NK-92 (cell line): ENCODE data around the gene MINDY4.

ENCODE experiments used
- DNase-seq: peaks from one replicate; lab custom pipeline; 2025; ENCODE audit not compliant: unreplicated experiment; lab: John Stamatoyannopoulos, UW

Gene MINDY4

DNA sequence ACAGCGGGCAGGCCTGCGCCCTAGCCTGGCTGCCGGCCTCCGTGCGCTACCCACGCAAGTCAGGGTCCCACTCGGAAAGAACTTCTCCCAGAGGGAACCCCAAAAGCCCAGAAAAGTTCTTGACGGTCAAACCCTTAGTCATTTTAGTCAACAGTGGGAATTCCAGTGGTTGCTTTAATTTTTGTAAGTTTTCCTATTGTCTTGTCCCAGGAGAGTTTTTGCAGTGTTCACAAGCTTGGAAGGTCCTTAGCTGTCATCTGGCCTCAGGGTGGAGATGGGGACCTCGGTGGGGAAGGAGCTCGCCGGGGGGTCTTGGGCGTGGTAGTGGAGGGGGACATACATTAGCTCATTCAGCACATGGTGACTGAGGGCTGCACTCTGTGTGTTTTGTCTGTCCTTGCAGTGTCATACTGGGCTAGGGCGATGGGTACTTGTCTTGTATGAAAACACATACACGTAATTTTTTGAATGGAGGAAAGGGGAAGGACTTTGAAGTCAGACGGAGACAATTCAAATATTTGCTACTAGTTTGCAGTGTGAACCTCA, 736 bp downstream of the MINDY4 start:
- no peak for DNase-seq

DNA sequence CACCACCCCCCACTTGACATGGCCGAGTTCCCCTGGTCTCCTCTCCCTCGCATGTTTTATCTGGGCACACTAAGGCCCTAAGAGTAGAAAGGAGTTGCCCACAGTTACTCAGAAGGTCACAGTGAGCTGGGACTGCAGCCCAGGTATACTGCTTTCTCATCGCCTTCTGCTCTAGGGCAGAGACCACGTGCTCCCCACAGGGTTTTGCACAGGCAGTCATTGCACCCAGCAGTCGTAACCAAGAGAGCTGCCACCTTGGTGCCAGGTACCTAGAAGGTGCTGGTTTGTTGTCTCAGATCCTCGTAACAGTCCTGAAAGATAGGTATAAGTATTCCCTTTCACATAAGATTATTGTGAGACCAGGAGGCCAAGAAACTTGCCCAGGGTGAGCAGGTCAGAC, 1.8 kb downstream of the MINDY4 start:
- no peak for DNase-seq

DNA sequence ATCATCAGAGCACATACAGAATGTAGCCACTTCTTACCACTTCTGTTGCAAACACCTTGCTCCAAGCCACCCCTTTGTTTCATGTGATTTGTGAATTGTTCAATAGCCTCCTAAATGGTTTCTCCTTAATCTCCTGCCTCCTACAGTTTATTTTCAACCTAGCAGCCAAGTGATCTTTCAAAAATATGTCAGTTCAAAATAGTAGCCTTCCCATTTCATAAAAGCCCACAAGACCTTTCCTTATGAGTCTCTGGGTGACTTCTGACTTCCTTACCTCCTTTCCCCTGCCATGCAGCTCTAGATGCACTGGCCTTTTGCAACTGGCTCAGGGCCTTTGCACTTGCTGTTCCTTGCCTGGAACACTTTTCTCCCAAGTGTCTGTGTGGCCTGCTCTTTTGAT, 4.8 kb downstream of the MINDY4 start:
- no peak for DNase-seq

DNA sequence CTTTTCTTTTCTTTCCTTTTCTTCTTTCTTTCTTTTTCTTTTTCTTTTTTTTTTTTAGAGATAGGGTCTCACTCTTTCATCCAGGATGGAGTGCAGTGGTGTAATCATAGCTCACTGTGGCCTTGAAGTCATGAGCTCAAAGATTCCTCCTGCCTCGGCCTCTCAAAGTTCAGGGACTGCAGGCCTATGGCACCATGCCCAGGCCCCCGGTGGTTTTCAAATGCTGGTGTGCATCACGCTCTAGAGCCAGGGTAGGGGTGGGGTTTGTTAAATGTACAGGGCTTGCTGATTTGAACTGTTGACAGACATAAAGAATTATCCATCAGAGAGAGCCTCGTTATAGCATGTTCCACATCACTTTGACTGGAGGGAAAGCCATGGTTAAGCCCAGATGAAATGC, 5.8 kb downstream of the MINDY4 start:
- no peak for DNase-seq

DNA sequence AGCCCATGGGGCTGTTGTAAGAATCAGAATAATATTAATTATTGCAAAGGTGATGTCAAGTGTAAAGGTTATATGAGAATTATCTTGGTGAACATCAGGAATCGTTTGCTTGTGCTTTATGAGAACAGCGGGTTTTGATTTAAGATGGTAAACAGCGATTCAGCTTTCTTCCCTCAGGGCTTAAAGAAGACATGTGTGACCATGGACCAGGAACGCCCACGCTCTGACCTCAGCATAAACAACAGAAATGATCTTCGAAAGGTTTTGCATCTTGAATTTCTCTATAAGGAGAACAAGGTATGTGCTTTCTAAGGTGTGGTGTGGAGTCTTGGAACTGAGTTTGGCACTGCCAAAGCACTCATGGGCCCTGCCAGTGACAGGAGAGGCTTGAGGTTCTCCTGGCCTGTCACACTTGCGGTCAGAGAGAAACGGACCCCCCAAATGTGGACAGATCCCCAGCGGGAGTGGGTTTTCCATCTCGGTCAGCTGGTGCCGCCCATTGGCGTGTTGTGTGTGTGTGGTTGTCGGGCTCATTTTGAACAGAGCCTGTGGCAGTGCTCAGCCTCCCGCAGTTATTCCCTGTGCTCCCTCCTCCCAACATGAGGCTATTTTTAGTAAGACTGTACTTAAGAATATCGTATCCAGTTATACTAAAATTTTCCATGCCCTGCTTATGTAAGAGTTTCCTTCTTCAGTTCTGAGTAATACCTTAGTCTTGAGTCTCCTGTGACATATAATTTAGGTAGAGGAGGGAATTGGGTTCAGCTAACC, 7.2 kb downstream of the MINDY4 start:
- no peak for DNase-seq

DNA sequence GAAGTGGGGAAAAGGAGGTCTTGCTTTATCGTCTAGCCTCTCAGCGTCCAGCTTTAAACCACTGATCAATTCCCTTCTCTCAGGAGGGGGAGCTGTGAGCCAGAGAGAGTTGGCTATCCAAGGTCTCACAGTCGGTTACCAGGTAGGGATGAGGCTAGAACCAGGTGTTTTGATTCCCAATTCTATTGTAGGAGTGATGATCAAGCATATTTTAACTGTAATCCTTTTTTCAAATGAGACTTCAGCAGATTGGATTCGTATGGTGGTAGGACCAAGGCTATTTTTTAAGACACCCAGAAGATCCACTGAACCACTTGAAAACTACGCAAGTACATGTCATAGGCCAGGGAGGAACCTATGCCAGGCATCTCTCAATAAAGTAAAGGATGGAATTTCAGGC, 8.4 kb downstream of the MINDY4 start:
- no peak for DNase-seq

DNA sequence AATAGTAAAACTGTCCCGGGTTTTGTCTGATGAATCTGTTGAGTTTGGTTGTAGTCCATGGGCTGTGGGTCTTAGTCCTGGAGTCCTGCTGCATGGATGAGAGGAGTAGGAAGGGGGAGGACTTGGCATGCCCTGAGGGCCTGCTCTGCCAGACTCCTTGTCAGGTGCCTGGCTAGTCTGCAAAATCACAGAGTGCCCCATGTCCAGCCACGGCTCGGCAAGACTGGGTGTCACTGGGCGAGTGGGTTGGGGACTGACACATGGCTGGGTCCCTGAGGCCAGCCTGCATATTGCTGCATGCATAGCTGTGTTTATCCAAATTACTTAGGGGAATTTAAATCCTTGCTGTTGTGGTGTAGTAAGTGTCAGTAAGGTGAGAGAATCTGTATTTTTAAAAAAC, 9.7 kb downstream of the MINDY4 start:
- no peak for DNase-seq

DNA sequence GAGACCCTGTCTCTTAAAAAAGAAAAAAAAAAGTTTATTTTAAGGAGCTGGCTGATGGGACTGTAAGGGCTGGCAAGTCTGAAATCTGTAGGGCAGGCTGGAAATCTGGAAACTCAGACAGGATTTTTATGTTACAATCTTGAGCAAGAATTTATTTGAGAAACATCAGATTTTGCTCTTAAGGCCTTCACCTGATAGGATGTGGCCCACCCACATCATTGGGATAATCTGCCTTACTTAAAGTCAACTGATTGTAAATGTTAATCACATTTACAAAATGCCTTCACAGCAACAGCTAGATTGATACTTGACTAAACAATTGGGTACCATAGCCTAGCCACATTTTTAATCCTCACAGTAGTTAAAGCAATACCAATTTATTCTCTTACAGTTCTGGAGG, 11.5 kb downstream of the MINDY4 start:
- DNase-seq: no peak

DNA sequence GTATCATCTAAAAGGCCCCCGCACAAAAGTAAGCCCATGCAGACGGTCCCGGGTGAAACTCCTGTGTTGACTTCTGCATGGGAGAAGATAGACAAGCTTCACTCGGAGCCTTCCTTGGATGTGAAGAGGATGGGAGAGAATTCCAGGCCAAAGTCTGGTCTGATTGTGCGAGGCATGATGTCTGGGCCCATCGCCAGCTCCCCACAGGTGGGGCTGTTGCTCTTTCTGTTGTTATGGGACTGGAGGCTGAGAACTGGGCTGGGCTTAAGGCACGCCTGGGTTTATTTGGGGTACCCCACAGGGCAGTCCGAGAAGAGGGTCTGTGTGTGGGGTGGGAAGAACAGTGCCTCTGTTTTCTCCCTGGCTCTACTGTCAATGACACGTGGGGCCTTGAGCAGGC, 14.6 kb downstream of the MINDY4 start:
- DNase-seq: no peak

DNA sequence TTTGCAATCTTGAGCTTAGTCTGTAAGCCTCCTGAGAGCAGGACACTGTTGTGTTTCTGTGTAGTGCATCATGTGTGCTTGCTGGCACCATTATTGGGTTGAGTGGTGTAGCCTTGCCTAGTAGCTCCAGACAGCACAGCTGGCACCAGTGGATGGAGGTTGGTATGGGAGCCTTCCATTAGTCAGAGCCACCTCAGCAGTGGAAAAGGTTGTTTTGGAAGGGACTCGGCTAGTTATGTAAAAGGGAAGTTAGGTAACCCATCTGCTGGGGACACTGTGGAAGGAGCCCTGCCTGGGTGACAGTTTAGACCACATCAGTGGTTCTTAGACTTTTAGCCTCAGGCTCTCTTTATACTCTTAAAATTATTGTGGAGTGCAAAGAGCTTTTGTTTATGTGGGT, 16.3 kb downstream of the MINDY4 start:
- DNase-seq: no peak

DNA sequence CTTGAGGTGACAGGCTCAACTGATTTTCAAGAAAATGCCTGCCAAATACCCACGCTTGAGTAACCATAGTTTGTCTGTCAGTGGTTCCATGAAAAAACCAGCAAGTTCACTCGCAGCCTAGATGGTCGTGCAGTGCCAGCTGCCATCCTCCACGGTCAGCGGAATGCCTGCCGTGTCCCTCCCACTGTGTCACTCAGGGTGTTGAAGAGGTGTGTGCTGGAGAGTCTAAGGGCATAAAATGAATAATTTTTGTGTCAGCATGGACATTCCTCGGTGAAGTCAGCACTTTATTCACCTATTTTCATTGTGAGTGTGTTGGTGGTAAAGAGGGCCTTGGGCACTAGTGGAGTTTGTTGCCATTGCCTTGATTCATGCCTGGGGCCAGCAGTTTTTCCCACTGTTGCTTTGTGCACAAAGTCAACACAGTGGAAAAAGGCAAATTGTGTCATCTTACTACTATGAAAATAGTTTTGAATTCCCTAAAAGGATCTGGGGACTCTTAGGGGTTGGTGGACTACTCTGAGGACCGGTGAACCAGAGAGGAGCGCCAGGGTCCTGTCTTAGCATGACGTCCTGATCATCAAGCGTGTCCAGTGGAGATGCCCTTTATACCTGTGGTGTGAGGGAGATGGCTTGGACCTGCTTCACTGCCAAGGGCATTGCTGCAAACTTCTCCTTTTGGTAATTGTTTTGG, 17.6 kb downstream of the MINDY4 start:
- DNase-seq: no peak

DNA sequence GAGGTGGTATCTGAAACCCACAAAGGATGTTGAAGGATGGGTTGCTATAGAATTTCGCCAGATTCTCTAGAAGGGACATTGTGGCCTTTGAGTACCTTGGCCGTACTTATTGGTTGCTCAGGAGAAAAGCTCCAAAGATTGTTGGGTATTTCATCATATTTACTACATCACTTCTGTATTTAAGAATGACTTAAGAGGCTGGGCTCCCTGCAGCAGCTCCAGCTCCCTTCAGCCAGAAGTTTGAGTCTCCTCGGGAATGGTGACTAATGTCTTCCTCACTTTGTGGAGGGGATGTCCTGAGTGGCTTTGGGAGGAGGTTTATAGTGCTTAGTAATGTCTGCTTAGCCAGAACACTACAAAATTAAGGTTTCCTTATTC, 18.1 kb downstream of the MINDY4 start:
- DNase-seq: no peak

DNA sequence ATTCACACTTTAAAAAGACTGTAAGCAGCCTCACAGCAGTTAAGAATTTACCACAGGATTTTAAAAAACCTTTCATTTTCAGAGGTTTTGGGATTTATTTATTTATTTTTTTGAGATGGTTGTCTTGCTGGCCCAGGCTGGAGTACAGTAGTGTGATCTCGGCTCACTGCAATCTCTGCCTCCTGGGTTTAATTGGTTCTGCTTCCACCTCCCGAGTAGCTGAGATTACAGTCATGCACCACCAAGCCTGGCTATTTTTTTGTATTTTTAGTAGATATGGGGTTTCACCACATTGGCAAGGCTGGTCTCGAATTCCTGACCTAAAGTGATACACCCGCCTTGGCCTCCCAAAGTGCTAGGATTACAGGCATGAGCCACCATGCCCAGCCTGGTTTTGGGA, 19.1 kb downstream of the MINDY4 start:
- no peak for DNase-seq

DNA sequence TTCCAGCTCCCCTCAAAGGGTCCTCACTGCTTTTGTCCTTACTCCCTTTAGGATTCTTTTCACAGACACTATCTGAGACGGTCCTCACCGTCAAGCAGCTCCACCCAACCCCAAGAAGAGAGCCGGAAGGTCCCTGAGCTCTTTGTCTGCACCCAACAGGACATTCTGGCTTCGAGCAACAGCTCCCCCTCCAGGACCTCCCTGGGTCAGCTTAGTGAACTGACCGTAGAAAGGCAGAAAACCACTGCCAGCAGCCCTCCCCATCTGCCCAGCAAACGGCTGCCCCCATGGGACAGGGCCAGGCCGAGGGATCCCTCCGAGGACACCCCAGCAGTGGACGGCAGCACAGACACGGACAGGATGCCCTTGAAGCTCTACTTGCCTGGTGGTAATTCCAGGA, 19.9 kb downstream of the MINDY4 start:
- no peak for DNase-seq

DNA sequence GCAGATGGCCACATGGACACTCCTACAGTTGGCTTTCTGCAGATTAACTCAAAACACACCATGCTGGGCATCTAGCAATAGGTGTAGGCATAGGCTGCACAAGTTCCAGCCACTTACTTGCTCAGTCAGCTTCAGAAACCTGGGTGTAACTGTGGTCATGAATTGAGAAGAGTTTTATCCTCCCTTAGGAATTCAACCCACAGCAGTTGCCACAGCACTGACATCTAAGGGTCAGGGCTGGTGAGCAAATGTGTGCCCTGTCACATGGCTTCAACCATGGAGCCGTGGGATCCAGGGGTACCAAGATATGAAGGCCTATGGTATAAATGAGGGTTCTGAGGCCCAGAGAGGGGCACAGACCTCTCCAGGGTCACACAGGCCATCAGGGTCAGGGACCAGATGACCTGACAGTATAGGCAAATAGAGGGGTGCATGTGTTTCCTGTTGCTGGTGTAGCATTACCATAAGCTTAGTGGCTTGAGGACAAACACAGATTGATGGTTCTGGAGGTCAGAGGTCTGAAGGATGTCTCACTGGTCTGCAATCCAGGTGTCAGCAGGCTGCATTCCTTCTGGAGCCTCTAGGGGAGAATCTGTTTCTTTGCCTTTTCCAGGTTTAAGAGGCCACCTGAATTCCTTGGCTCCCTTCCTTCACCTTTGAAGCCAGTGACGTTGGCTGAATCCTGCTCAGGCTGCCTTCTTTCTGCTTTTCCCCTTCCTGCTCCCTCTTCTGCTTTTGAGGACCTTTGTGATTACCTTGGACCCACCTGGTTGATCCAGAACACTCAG, 24.1 kb downstream of the MINDY4 start:
- DNase-seq: no peak

DNA sequence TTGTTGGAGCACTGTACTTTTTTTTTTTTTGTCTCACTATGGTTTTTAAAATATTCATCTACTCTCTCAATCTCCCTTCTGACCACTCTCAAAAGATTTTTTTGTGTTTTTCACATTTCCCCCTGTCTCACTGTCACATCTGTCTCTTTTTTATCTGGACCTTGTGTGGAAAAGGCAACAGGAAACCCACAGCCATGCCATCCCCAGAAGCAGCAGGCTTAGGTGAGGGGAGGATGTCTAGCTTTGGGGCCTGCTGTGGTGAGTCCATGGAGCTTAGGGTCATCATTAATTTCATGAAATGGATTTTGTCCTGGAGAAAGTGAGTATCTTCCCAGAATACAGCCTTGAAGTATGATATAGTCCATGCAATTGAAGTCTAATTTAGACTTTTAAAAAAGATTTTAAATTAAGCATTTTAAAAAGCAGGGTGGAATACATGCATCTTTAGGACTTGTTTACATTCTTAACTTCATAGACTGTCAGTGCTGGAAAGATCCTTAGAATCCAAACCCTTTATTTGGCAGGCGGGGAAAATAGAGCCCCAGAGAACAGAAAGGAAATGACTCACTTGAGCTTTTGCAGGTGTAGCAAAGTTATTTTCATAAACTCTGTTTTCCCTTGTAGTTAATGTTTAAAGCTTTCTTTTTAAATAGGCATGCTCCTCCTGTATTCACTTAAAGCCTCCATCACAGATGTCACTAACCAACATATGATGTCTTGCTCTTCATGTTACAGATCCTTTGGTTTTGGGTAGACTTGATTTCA, 25.1 kb downstream of the MINDY4 start:
- DNase-seq: no peak

DNA sequence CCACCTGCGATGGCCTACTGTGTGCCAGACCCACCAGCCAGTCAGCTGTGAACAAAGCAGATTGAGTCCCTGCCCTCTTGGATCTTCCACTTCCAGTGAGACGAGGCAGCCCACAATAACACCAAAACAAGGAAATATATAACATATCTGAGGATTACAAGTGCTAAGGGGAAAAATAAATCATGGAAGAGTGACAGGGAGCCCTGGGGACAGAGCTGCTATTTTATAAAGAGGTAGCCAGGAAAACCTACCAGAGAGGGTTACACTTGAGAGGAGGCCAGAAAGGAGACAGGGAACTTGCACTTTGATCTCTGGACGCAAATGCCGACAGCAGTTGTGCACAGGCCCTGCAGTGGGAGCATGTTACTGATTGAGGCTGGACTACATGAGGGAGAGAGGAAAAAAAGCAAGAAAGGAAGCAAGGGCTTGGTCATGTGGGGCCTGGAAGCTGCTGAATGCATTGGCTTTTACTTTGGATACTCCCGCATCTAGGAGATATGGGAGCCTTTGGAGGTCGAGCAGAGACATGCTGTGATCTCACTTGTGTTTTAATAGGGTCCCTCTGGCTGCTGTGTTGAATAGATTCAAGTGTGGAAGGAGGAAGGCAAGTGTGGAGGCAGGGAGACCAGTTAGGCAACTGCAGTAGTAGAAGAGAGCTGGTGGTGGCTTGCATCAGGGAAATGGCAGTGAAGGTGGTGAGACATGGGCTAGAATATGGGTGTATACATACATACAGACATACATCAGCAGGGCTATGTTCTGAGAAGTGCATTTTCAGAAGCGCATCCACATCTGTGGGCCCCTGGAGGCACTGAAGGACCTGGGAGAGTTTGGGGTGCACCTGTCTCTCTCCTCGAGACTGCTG, 26.2 kb downstream of the MINDY4 start:
- DNase-seq: no peak

DNA sequence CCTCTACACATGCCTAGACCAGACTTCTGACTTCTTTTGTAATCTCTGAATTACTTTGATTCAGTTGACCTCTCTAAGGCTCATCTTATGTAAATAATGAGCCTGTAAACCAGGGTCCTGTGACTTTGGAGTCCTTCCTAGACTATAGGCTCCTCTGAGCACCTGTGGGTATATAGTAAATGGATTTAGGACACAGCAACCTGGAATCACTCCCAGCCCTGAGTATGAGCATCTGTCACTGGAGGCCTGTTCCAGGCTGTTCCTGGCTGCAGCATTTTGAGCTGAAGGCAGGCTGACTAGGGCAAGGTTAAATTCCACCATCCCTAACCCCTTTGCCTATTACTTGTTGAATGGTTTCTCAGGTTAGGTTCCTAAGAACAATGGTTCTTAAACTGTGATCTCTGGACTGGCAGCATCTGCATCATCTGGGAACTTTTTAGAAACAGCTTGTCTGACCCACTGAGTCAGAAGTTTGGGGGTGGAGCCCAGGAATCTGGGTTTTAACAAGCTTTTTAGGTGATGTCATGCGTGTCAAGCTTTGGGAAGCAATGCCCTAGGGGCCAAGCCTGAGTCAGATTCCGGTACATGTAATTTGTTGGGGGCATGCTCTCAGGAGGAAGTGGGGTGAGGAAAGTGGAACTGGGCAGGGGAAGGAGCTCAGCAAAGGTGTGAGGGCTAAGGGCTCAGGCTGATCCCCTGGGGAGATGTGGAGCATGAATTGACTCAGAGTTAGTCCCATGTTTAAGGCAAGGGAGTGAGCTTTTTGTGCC, 28.2 kb downstream of the MINDY4 start:
- DNase-seq: no peak

DNA sequence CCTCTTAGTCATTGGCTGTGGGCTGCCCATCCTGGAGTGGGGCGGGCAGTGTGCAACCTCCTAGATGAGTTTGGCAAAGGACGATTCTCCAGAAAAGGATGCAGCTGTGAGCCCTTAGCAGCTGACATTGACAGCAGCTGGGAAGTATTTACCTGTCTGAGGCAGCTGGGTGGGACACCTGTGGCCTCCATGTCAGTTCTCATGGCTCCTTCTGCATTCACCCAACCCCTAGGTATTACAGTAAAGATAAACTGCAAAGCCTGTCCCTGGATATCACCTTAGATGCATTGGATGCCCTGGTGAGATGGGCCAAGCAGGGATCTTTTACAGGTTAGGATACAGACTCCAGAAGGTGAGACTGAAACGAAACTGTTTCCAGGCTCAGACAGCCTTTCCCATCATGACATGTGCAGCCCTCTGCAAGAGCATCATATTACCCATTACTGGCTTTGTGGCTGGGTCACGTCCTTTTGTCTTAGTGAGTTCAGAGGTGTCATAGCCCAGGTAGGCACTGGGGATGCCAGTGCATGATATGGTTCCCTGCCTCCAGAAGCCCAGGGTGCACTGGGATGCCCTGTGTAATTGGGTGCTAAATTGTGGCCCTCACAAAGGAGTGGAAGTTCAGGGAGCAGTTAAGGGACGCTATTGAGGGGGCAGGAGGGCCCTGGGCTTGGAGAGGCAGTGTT, 28.9 kb downstream of the MINDY4 start:
- no peak for DNase-seq
